Activated B cell treated with CpG ODN at 0.5 μM for 24 hours (primary cell): ENCODE data around the gene ZHX3. TPM values are rescaled to one million over a fixed set of nuclear protein-coding genes. Genes with fewer than 3 reads are reported as not detected.

Experiments used
- ATAC-seq: fragments of 200-7000 bp; cut with Tn5 transposase; one replicate; pipeline ENCODE4 v1.10.0; 2021; ENCODE audit warnings: low read depth, mild to moderate bottlenecking, moderate library complexity
- CTCF ChIA-PET: fragments of 350-600 bp; sonication (Branson Sonifier 250); formaldehyde crosslinking; loops from one replicate; lab custom pipeline; 2021; ENCODE audit warnings: antibody characterized with exemption; lab: Charles Lee
- POLR2A ChIA-PET: fragments of 350-600 bp; sonication (Branson Sonifier 250); formaldehyde crosslinking; loops from one replicate; lab custom pipeline; 2021; ENCODE audit warnings: antibody characterized with exemption; lab: Charles Lee
- DNase-seq: peaks from one replicate; pipeline ENCODE4 v3.0.0; 2022
- H3K27ac Mint-ChIP-seq: one replicate; pipeline ENCODE4 v1.8.0; 2020; ENCODE audit warnings: mixed read lengths
- H3K27me3 Mint-ChIP-seq: one replicate; pipeline ENCODE4 v1.8.0; 2021; ENCODE audit warnings: mixed read lengths
- H3K36me3 Mint-ChIP-seq: one replicate; pipeline ENCODE4 v1.8.0; 2021; ENCODE audit warnings: low read depth, mixed read lengths
- H3K4me1 Mint-ChIP-seq: one replicate; pipeline ENCODE4 v1.8.0; 2021; ENCODE audit warnings: mixed read lengths
- H3K4me3 Mint-ChIP-seq: one replicate; pipeline ENCODE4 v1.8.0; 2020; ENCODE audit warnings: mild to moderate bottlenecking, mixed read lengths
- H3K9me3 Mint-ChIP-seq: one replicate; pipeline ENCODE4 v1.8.0; 2020; ENCODE audit warnings: mixed read lengths
- intact Hi-C: fragments of 100-400 bp; cut with micrococcal nuclease; formaldehyde crosslinking; loops from one replicate; pipeline ENCODE4 v1.15.1; 2024
- total RNA-seq: library from RNA; stranded (reverse); gene quantifications from 2 replicates; pipeline ENCODE4 v1.2.3, GENCODE V29; 2022
- TF ChIP-seq, protein P1 (sequence below): fragments of 200-600 bp; IDR thresholded peaks from one replicate; pipeline ENCODE4 v1.8.0; 2022; ENCODE audit warnings: antibody characterized with exemption, mild to moderate bottlenecking

Gene ZHX3
- total RNA-seq, 1 donor from 2014 or later, result 21.2 TPM

DNA sequence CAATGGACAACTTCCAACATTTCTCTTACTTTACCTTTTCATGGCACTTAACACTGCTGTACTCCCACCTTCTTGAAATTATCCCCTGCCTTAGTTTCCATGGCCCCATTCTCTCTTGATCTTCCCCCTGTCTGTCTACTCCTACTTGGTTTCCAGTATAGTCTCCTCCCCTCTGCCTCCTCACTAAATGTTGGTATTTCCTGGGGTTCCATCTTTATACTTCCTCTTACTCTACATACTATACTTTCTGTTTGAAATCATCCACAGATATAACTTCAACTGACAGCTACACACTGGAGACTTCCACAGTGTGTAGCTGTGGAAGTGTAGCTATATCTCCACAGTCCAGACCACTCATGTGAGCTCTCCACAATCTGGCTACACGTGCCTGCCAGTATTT is 13.5 kb downstream of the ZHX3 start:
- POLR2A ChIA-PET, result interaction anchor here (1.5 to 5.2 kb wide), 2 partner anchors 11 to 12 kb away, joined by 3 to 54 read pairs; partner anchors contain the start of gene ZHX3
- ATAC-seq, result no peak
- H3K9me3 Mint-ChIP-seq, result no peaks in the 10 kb centered on the region
- DNase-seq, result no peak
- no peaks in the 10 kb centered on the region for H3K27me3 Mint-ChIP-seq
- TF ChIP-seq, protein P1, sequence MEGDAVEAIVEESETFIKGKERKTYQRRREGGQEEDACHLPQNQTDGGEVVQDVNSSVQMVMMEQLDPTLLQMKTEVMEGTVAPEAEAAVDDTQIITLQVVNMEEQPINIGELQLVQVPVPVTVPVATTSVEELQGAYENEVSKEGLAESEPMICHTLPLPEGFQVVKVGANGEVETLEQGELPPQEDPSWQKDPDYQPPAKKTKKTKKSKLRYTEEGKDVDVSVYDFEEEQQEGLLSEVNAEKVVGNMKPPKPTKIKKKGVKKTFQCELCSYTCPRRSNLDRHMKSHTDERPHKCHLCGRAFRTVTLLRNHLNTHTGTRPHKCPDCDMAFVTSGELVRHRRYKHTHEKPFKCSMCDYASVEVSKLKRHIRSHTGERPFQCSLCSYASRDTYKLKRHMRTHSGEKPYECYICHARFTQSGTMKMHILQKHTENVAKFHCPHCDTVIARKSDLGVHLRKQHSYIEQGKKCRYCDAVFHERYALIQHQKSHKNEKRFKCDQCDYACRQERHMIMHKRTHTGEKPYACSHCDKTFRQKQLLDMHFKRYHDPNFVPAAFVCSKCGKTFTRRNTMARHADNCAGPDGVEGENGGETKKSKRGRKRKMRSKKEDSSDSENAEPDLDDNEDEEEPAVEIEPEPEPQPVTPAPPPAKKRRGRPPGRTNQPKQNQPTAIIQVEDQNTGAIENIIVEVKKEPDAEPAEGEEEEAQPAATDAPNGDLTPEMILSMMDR, result no peak
- CTCF ChIA-PET, result no interaction called here
- no peak overlapping the region for H3K27ac Mint-ChIP-seq
- no peak overlapping the region for H3K4me3 Mint-ChIP-seq
- no peaks in the 10 kb centered on the region for H3K36me3 Mint-ChIP-seq
- intact Hi-C loops, result no loop called here
- H3K4me1 Mint-ChIP-seq, result peaks cover 32% of the 10 kb centered on the region

DNA sequence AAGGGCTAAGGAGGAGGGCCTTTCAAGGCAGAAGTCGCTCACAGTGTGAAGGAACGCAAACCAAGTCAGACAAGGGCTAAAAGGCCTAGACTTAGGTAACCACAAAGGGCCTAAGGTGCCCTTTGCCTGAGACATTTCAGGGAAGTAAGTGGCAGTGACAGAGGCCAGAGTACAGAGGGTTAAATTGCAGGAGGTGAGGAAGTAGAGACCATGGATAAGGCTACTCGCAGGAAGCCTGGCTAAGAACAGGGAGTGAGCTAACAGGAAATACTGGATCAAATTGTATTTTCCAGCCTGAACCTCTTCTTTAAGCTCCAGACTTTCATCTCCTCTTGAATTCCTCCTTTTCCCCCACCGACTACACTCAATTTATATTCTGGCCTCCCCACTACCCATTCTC is 16.6 kb downstream of the ZHX3 start:
- H3K36me3 Mint-ChIP-seq, result no peaks in the 10 kb centered on the region
- no peak overlapping the region for H3K4me3 Mint-ChIP-seq
- H3K9me3 Mint-ChIP-seq, result no peaks in the 10 kb centered on the region
- ChIA-PET CTCF (no interaction called here), POLR2A (no interaction called here)
- DNase-seq (no peak), ATAC-seq (no peak)
- TF ChIP-seq, protein P1, result no peak
- H3K27ac Mint-ChIP-seq, result no peak overlapping the region
- intact Hi-C loops, result no loop called here
- no peaks in the 10 kb centered on the region for H3K27me3 Mint-ChIP-seq
- H3K4me1 Mint-ChIP-seq, result peaks cover 4% of the 10 kb centered on the region

DNA sequence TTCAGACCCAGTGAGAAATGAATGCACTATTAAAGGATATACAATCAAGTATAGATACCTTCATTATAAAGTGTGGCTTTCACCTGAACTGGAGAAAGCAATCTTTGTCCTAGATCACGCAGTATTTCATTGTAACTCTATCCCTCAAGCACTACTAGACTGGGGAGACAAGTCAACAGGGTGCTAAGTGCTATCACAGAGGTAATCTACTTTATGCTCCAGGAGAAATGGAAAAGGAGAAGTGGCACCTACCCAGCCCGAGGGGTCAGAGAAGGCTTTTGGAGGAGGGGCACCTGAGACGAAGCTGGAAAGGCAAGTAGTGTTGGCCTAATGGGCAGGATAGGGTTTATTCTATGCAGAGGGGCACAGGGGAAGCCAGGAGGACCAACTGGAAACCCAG is 17.1 kb downstream of the ZHX3 start:
- CTCF ChIA-PET, result no interaction called here

DNA sequence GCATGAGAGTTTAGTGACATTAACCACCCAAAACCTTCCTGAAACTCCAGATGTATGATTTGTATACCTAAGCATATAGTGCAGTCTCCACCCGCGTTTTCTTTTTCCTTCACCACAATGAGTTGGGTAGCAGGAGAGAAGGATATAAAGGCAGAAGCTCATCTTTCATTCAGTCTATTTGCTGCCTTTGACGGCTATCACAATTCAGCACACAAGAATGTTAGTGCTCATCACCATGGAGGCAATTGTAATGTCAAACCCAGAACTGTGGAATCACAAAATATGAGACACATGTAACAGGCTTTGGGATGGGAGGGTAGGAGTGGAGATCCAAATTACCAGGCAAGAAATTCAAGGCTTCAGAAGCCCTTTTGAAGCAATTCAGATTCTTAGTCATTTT is 17.6 kb downstream of the ZHX3 start:
- DNase-seq (no peak), ATAC-seq (no peak)
- CTCF ChIA-PET, result no interaction called here
- no peaks in the 10 kb centered on the region for H3K36me3 Mint-ChIP-seq
- TF ChIP-seq, protein P1, result no peak
- H3K27me3 Mint-ChIP-seq, result no peaks in the 10 kb centered on the region
- intact Hi-C loops, result no loop called here
- H3K4me1 Mint-ChIP-seq, result peaks cover 4% of the 10 kb centered on the region
- POLR2A ChIA-PET, result no interaction called here
- no peak overlapping the region for H3K27ac Mint-ChIP-seq
- no peak overlapping the region for H3K4me3 Mint-ChIP-seq
- no peaks in the 10 kb centered on the region for H3K9me3 Mint-ChIP-seq

More for the DNA sequence above, 17.1 kb downstream of the ZHX3 start:
- DNase-seq (no peak), ATAC-seq (no peak)
- Mint-ChIP-seq H3K27ac (no peak overlapping the region), H3K4me1 (peaks cover 4% of the 10 kb centered on the region), H3K4me3 (no peak overlapping the region), H3K9me3 (no peaks in the 10 kb centered on the region), H3K36me3 (no peaks in the 10 kb centered on the region), H3K27me3 (no peaks in the 10 kb centered on the region)
- intact Hi-C loops, result no loop called here
- TF ChIP-seq, protein P1, result no peak
- POLR2A ChIA-PET, result no interaction called here

DNA sequence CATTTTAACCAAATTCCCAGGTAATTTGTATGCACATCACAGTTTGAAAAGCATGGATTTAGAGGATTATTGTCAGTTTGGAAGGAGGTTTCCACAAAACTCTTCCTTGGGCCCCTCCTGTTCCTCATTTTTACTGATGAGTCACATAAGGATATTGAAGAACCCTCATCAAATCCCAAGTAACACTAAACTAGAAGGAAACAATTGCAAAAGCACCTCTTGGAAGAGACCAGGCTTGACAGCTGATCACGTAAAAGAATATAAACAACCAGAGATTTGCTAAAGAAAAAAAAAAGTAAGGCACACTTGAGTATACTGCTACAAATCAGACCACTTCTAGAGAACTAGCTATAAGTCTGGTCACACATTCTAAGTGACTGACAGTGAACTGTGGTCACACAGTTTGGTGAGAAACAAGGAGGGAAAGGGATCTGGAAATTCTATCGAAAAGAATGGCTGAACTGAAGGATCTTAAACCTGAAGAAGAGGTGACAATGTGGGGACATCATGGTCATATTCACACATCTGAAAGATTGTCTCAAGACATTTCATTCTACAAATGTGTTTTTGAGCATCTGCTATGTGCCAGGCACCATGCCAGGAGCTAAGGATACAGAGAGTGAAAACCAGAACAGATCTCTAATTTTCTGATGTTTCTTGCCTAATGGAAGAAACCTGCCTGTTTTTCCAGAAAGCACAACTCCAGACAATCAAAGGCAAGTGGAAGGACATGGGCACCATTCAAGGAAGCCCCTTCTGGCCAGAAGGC is 24.1 kb downstream of the ZHX3 start:
- ChIA-PET POLR2A (interaction anchor here (1.1 to 1.4 kb wide), 3 partner anchors 10 to 24 kb away, joined by 3 to 4 read pairs (median 3); partner anchors contain the start of gene ZHX3), CTCF (interaction anchor here (1.0 kb wide), 1 partner anchor 120 kb away, joined by 4 read pairs; no protein-coding TSS in a partner anchor)
- intact Hi-C loops, result no loop called here
- no peak overlapping the region for H3K27ac Mint-ChIP-seq
- peaks cover 5% of the 10 kb centered on the region for H3K4me1 Mint-ChIP-seq
- no peaks in the 10 kb centered on the region for H3K27me3 Mint-ChIP-seq
- H3K36me3 Mint-ChIP-seq, result no peaks in the 10 kb centered on the region
- no peak for ATAC-seq
- H3K9me3 Mint-ChIP-seq, result no peaks in the 10 kb centered on the region
- DNase-seq, result no peak
- TF ChIP-seq, protein P1, result no peak
- no peak overlapping the region for H3K4me3 Mint-ChIP-seq
